GM12892 (cell line): ENCODE results near the gene PRR23C.

Source experiments
- POLR2A ChIP-seq: IDR thresholded peaks from 2 replicates; pipeline ENCODE4 v1.6.1; 2011; ENCODE audit warnings: low read depth, low read length, control low read depth
- POLR2AphosphoS5 ChIP-seq: IDR thresholded peaks from 2 replicates; pipeline ENCODE4 v1.6.1; 2011; ENCODE audit warnings: low read depth, low read length, control low read depth
- TAF1 ChIP-seq: IDR thresholded peaks from 2 replicates; pipeline ENCODE4 v1.6.1; 2011; ENCODE audit warnings: low read depth, mild to moderate bottlenecking, control low read depth, low read length, borderline replicate concordance

DNA sequence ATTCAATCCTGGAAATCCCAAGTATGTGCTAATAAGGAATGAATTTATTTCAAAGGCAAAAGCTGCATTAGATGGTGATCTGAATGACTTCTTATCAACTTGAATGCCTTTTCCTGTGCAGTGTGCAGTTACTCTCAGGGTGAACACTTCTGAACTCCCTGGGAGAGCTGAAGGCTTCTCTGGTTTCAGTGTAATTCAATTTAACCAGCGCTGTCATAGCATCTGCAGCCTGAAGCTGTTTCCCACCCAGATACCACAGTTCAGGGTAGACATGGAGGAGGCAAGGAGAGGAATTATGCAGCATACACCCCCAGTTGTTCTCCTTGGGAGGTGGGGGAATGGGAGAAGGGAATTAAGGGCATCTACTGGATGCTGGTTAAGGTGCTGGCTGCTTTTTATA, 49.1 kb upstream of the PRR23C start:
- no peak for TF ChIP-seq POLR2A
- TF ChIP-seq TAF1 = no peak
- TF ChIP-seq POLR2AphosphoS5 = no peak
